ENCODE measurements around the gene NFATC1.

NFATC1 gene

DNA sequence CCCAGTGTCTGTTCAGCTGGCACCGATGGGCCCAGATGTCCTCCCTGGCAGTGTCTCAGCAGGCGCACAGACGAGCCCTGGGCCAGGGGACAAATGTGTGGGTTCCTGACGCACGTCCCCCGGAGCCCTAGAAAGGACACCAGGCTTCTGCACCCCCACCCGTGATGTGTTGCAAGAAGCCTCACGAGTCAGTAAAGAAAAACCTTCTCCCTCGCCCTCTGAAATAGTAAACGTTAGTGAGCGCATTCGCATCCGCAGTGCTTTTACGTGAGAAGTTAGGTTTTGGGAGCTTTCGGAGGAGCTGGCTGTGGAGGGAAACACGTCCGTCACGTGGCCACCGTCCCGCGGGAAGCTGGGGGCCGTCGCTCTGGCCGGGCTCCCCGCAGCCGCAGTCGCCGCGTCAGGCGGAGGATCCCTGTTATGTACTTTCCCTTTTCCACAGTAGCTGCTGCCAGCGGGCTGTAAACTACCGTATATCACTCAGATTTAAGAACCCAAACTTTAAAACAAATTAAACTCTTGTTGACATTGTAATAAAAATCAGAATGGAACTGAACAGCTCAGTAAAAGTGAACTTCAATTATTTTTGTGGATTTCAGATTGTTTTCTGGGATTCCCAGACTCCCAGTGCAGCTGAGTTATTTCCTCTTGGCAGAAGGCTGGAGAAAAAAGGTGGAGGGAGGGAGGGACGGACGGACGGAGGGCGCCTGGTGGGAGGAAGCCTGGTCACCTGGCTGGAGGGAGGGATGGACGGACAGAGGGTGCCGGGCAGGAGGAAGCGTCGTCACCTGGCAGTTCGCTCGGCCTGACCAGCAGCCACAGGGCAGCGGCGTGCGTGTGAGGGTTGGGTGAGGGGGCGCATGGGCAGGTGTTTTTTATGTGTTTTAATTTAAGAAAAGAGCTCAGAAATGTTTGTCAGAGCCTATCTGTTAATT, 112.1 kb downstream of the NFATC1 start:
- peak; percentile 90 for DNase-seq (ENCODE audit: low spot score)
- no peak for TF ChIP-seq CTCF (IDR thresholded peaks at IDR 0.05)
- peak overlapping the region; percentile 71 for H3K4me3 ChIP-seq
- peak overlapping the region; percentile 88 to 96 for H3K27ac ChIP-seq

DNA sequence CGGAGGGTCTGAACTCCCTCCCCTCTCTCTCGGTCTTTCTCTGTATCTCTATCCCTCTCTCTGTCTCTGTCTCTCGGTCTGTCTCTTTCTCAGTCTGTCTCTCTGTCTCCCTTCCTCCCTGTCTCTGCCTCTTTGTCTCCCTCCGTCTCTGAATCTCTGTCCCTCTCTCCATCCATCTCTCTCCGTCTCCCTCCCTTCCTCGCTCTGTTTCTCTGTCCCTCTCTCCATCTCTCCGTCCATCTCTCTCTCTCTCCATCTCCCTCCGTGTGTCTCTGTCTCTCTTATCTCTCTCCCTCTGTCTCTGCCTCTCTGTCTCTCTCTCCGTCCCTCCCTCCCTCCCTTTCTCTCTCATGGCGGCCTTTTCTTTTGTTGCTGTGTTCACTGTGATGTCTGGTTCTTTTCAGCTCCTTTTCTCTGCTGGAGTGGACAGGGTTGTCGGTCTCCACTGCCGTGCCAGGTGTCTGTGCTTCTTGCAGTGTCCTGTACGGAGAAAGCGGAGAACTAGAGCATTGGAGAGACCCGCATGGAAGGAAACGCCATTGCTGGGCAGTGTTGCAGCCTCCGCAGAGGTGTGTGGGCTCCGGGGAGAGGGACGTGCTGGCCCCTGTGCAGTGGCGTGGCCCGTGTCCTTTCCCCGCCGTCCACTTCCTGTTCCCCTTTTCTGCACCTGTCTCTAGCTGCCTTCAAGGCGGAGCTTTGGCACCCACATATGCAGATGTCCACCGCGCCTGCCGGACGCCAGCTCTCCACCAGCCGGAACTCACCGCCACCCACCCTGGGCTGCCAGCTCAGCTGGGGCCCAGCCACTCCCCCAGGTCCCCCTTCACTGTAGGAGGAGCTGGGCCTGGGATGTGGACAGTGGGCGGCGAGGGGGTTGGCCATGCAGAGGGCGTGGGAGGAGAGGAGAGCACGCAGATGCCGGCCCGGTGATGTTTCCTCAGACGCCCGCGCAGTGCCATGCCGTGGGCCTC, 113.1 kb downstream of the NFATC1 start:
- Histone ChIP-seq H3K4me3 (peak overlapping the region; percentile 71), H3K27ac (peak overlapping the region; percentile 88 to 96)
- peak; percentile 69 for DNase-seq (ENCODE audit: low spot score)
- TF ChIP-seq CTCF (IDR thresholded peaks at IDR 0.05): no peak

- Histone ChIP-seq H3K27ac (no peak overlapping the region), H3K4me3 (no peak overlapping the region)
- no peak for TF ChIP-seq CTCF (IDR thresholded peaks at IDR 0.05)
- peak; percentile 69 for DNase-seq (ENCODE audit: low spot score)
Measured at GRCh38 chr18:79509536-79509930, 113.8 kb downstream of the NFATC1 start.

GRCh38 chr18:79510046-79510685, 114.4 kb downstream of the NFATC1 start:
- peak; percentile 60 for DNase-seq (ENCODE audit: low spot score)
- no peak overlapping the region for H3K4me3 ChIP-seq
- TF ChIP-seq CTCF (IDR thresholded peaks at IDR 0.05): no peak
- H3K27ac ChIP-seq: no peak overlapping the region

GRCh38 chr18:79510731-79511241, 115.1 kb downstream of the NFATC1 start:
- Histone ChIP-seq H3K27ac (no peak overlapping the region), H3K4me3 (no peak overlapping the region)
- TF ChIP-seq CTCF (IDR thresholded peaks at IDR 0.05): no peak
- peak; percentile 57 for DNase-seq (ENCODE audit: low spot score)

DNA sequence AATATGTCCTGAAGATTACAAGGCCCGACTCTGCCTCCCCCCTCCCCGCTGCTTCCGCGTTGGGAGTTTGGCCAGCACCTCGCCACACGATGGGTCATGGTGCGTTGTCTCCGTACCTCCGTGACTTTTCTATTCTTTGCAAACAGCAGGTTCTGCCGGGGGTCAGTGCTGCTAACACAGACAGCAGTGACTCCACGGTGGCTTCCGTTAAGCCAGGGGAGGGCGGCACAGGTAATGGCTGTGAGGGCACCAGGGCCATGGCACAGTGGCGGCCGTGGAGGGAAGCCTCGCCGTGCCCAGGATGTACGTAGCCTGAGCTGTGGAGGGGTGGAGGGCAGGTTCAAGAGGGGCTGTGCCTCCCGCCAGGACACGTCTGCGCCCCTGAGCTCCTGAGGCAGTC, 115.5 kb downstream of the NFATC1 start:
- Histone ChIP-seq H3K4me3 (no peak overlapping the region), H3K27ac (no peak overlapping the region)
- no peak for DNase-seq (ENCODE audit: low spot score)
- TF ChIP-seq CTCF (IDR thresholded peaks at IDR 0.05): no peak

Measured in coronary artery (tissue), 2 donors.